ENCODE data around the gene CHERP. TPM values are rescaled to one million over a fixed set of nuclear protein-coding genes. Genes with fewer than 3 reads are reported as not detected.

Gene CHERP
- total RNA-seq, 1 experiment from 2014 or later: 52.9 TPM

- Histone ChIP-seq H3K9me3 (ENCODE audit: insufficient read depth, low read depth) (no peaks in the 10 kb centered on the region), H3K4me3 (peak overlapping the region; percentile 84), H2AFZ (peak overlapping the region; percentile 69), H4K20me1 (ENCODE audit: insufficient read depth) (peaks cover 15% of the 10 kb centered on the region), H3K27me3 (ENCODE audit: insufficient read depth, low read depth) (no peaks in the 10 kb centered on the region), H3K27ac (peak overlapping the region; percentile 93), H3K4me1 (replicated peaks; ENCODE audit: insufficient read depth) (peaks cover 46% of the 10 kb centered on the region), H3K36me3 (ENCODE audit: low read depth) (peaks cover 9% of the 10 kb centered on the region), H3K4me2 (peak overlapping the region; percentile 94), H3F3A (ENCODE audit: insufficient read depth, low read depth) (peaks cover 51% of the 10 kb centered on the region), H3K9me2 (ENCODE audit: insufficient read depth) (no peaks in the 10 kb centered on the region), H3K79me2 (ENCODE audit: low read depth) (peaks cover 89% of the 10 kb centered on the region)
- ChIA-PET CTCF (no interaction called here), POLR2A (ENCODE audit: unreplicated experiment) (no interaction called here)
- no peak for DNase-seq
- BruUV-seq (replicated peaks): no TSS peak
- TF ChIP-seq CTCF (conservative IDR thresholded peaks at IDR 0.05) (no peak), EZH2 (IDR thresholded peaks at IDR 0.05; ENCODE audit: low read depth) (no peak)
- intact Hi-C loops (cut with micrococcal nuclease; ENCODE audit: unreplicated experiment): no loop called here
These were observed 29.0 kb upstream of the CHERP start for GRCh38 chr19:16571283-16571682.

- CTCF ChIA-PET: no interaction called here
- no peaks in the 10 kb centered on the region for H3K9me3 ChIP-seq (ENCODE audit: insufficient read depth, low read depth)
- H3K4me2 ChIP-seq: peak overlapping the region; percentile 94
- BruUV-seq (replicated peaks): TSS peak; percentile 30
- no peaks in the 10 kb centered on the region for H3K27me3 ChIP-seq (ENCODE audit: insufficient read depth, low read depth)
- peaks cover 11% of the 10 kb centered on the region for H3K36me3 ChIP-seq (ENCODE audit: low read depth)
- H3K27ac ChIP-seq: peak overlapping the region; percentile 93
- no peak overlapping the region for H2AFZ ChIP-seq
- peak overlapping the region; percentile 39; the same call in 1 of the 2 replicates for H3K4me3 ChIP-seq
- H3F3A ChIP-seq (ENCODE audit: insufficient read depth, low read depth): peaks cover 65% of the 10 kb centered on the region
- no peaks in the 10 kb centered on the region for H3K9me2 ChIP-seq (ENCODE audit: insufficient read depth)
- peaks cover 78% of the 10 kb centered on the region for H3K79me2 ChIP-seq (ENCODE audit: low read depth)
- DNase-seq: peak; percentile 73 to 87
- peaks cover 54% of the 10 kb centered on the region for H3K4me1 ChIP-seq (replicated peaks; ENCODE audit: insufficient read depth)
- intact Hi-C loops (cut with micrococcal nuclease; ENCODE audit: unreplicated experiment): loop anchor here (1.0 to 5.0 kb wide), 2 partner anchors 59 to 143 kb away; partner anchors contain the start of gene MED26
- H4K20me1 ChIP-seq (ENCODE audit: insufficient read depth): peaks cover 9% of the 10 kb centered on the region; the same call in 1 of the 2 replicates
- no peak for TF ChIP-seq CTCF (conservative IDR thresholded peaks at IDR 0.05)
- no peak for TF ChIP-seq EZH2 (IDR thresholded peaks at IDR 0.05; ENCODE audit: low read depth)
- POLR2A ChIA-PET (ENCODE audit: unreplicated experiment): interaction anchor here (0.6 to 0.7 kb wide), 4 partner anchors 27 to 1261 kb away, joined by 3 to 10 read pairs (median 3); no protein-coding TSS in a partner anchor
These were observed 27.5 kb upstream of the CHERP start for GRCh38 chr19:16569609-16570320.

- Histone ChIP-seq H4K20me1 (ENCODE audit: insufficient read depth) (peaks cover 11% of the 10 kb centered on the region), H3K4me1 (replicated peaks; ENCODE audit: insufficient read depth) (peaks cover 47% of the 10 kb centered on the region), H3K4me3 (no peak overlapping the region), H3K36me3 (ENCODE audit: low read depth) (peaks cover 24% of the 10 kb centered on the region), H3K9me3 (ENCODE audit: insufficient read depth, low read depth) (no peaks in the 10 kb centered on the region), H3K27me3 (ENCODE audit: insufficient read depth, low read depth) (no peaks in the 10 kb centered on the region), H3K27ac (no peak overlapping the region), H3F3A (ENCODE audit: insufficient read depth, low read depth) (peaks cover 59% of the 10 kb centered on the region), H3K9me2 (ENCODE audit: insufficient read depth) (no peaks in the 10 kb centered on the region), H3K4me2 (no peak overlapping the region), H2AFZ (no peak overlapping the region), H3K79me2 (ENCODE audit: low read depth) (peaks cover 62% of the 10 kb centered on the region)
- no peak for DNase-seq
- intact Hi-C loops (cut with micrococcal nuclease; ENCODE audit: unreplicated experiment): loop anchor here (5.0 kb wide), 1 partner anchor 146 kb away; no protein-coding TSS in a partner anchor
- ChIA-PET CTCF (no interaction called here), POLR2A (ENCODE audit: unreplicated experiment) (no interaction called here)
- BruUV-seq (replicated peaks): no TSS peak
- TF ChIP-seq CTCF (conservative IDR thresholded peaks at IDR 0.05) (no peak), EZH2 (IDR thresholded peaks at IDR 0.05; ENCODE audit: low read depth) (no peak)
These were observed 24.5 kb upstream of the CHERP start for GRCh38 chr19:16566702-16567101.

All from PC-9 (cell line).